GM19193 (cell line): ENCODE results near the gene AK4.
"Not testable (repeated sequence)": the region's sequence is repeated elsewhere in the genome, so short reads cannot be mapped to it uniquely, and the experiment has no call there.

Experiments used
- POLR2A ChIP-seq: IDR thresholded peaks from 4 replicates; pipeline ENCODE4 v1.6.1; 2011; ENCODE audit not compliant: insufficient read depth, insufficient read length; ENCODE audit errors: extremely low read depth

The AK4 gene

GRCh38 chr1:65148178-65148547 is at the start of gene AK4:
AK4 (plus strand) TSS chr1:65148203; CDS start chr1:65148408, 205 bp downstream.
- TF ChIP-seq POLR2A = not testable (repeated sequence)

- no peak for TF ChIP-seq POLR2A
Measured at GRCh38 chr1:65103807-65104206, 44.2 kb upstream of the AK4 start.

GRCh38 chr1:65104854-65105534 is 43.0 kb upstream of the AK4 start:
- TF ChIP-seq POLR2A = no peak

GRCh38 chr1:65105596-65105995 is 42.4 kb upstream of the AK4 start:
- TF ChIP-seq POLR2A = no peak

- TF ChIP-seq POLR2A = no peak
Measured at GRCh38 chr1:65108025-65108642, 39.9 kb upstream of the AK4 start.

- no peak for TF ChIP-seq POLR2A
Measured at GRCh38 chr1:65109487-65109886, 38.5 kb upstream of the AK4 start.

DNA sequence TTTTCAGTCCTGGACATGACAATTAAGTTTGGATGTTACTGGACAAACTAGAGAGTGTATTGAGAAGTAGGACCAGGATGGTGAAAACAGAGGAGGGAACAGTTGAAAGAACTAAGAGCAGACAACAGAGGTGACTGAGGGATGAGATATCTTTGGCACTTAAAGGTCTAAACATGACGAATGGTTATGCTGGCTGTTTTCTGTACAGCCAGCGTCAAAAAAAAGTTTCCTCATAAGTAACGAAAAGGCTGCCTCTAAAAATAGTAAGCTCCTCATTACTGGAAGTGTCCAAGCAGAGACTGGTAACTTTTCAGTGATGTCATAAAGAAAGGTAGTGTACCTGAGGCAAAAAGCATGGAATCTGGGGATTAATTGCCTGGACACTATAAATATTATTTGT is 35.2 kb upstream of the AK4 start:
- no peak for TF ChIP-seq POLR2A

GRCh38 chr1:65113298-65113697 is 34.7 kb upstream of the AK4 start:
- TF ChIP-seq POLR2A = no peak

DNA sequence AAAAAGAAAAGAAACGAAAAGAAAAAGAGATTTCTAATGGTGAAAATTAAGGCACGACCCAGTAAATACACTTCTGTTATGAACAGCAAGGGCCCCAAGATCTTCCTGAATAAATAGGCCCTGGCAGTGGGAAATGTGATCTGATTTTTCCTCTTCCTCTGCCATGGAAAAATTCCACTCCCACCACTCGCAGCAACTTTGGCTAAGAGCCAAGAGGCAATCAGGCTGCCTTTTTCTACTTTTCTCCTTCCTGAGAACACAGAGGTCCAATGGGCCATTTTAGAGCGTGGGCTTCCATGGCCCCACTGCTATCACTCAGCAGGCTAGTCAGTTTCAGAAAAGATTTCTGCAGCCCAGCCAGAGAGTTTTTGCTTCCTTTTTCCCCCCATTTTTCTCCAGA is 33.7 kb upstream of the AK4 start:
- TF ChIP-seq POLR2A = no peak

GRCh38 chr1:65119951-65120350 is 28.1 kb upstream of the AK4 start:
- no peak for TF ChIP-seq POLR2A

DNA sequence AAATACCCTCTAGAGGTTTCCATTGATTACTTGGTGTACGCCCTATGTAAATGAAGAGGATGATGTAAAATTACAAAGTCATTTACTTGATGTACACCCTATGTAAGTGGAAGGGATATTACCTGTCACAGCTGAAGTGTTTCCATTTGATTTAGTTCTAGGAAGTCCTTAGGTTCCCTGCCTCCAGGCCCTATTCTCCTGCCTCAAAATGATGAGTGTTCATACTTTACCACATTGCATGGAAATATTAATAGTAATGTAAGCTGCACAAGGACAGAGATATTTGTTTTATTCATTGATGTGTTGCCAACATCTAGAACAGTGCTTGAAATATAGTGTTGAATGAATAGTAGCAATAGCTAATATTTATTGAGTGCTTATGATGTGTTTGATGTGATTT is 9.5 kb upstream of the AK4 start:
- no peak for TF ChIP-seq POLR2A

DNA sequence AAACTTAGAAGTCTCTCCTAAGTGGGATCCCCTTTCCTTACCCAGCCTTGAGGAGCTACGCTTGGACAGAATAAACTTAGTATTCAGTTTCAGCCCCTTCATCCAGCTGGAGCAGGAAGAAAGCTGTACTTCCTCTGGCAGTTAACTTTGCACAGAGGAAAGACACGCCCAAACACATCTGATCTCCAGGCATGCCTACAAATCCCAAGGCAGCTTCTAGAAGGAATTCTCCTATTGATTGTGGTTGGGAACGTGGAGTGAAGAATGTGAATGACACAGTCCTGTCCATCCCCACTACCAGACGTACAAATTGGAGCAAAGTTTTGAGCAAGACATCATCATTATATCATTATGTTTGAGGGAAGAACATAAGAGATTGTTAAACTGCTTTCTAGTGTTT is 6.6 kb upstream of the AK4 start:
- TF ChIP-seq POLR2A = no peak

DNA sequence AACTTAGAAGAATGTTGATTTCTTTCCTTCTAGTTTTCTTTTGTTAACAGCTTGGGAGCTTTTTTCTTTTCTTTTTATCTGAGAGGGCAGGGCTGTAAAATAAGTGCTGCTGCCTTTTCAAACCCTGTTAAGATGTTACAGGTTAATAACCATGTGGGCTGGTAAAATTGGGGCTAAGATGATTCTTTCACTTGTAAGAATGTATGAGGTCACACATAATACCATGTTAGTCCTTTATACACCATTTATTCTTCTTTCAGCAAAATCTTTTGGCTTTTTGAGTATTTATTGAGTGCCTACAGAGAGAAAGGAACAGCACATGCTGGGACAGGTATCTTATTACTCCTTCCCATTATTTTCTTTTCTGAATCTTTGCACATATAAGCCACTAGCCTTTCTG is 6.1 kb upstream of the AK4 start:
- no peak for TF ChIP-seq POLR2A

DNA sequence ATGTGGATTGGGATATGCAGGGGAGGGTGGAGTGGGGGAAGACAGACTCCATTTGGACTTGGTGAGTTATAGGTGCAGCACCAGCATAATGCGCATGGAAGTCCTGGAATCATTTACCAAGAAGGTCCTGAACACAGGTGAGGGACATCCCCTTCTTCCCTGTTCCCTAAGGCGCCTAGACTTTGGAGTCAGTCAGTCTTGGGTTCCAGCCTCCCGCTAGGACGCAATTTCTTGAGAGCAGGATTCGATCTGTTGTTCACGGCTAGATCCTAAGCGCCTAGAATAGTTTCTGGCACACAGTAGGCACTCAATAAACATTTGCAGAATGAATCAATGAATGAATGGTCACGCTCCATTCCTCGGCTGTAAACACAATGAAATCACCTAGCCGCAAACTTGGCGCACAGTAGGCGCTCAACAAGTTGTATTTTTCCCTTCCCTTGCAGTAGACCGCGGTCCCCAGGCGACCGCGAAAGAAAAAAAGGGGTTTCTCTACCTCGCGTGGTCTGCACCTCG is 1.0 kb upstream of the AK4 start:
- TF ChIP-seq POLR2A = no peak

- TF ChIP-seq POLR2A = no peak
Measured at GRCh38 chr1:65147424-65148177, 402 bp upstream of the AK4 start.
